OCI-M1 (cell line): ENCODE results near the gene CHSY3.

Experiments
- DNase-seq: peaks from one replicate; lab custom pipeline; 2025; lab: John Stamatoyannopoulos, UW

The CHSY3 gene

GRCh38 chr5:129904102-129904666, at the start of gene CHSY3:
Gene CHSY3, plus strand, starts transcription at chr5:129904465.
- peak; percentile 80 for DNase-seq

- no peak for DNase-seq
Observed at GRCh38 chr5:129856325-129856724, 47.9 kb upstream of the CHSY3 start.

- peak; percentile 49 for DNase-seq
Observed at GRCh38 chr5:129857116-129857515, 47.1 kb upstream of the CHSY3 start.

GRCh38 chr5:129858131-129858675, 46.1 kb upstream of the CHSY3 start:
- no peak for DNase-seq

GRCh38 chr5:129884322-129884721, 19.9 kb upstream of the CHSY3 start:
- DNase-seq: no peak

GRCh38 chr5:129899454-129899853, 4.8 kb upstream of the CHSY3 start:
- DNase-seq: peak; percentile 60

GRCh38 chr5:129902816-129903215, 1.4 kb upstream of the CHSY3 start:
- no peak for DNase-seq

GRCh38 chr5:129903466-129904101, 681 bp upstream of the CHSY3 start:
- peak; percentile 64 for DNase-seq

- peak; percentile 70 for DNase-seq
Observed at GRCh38 chr5:129904667-129905472, 605 bp downstream of the CHSY3 start.

- DNase-seq: peak; percentile 50
Observed at GRCh38 chr5:129905473-129906176, 1.4 kb downstream of the CHSY3 start.

GRCh38 chr5:129906177-129906887, 2.1 kb downstream of the CHSY3 start:
- DNase-seq: peak; percentile 63

GRCh38 chr5:129909225-129909624, 5.0 kb downstream of the CHSY3 start:
- peak; percentile 45 for DNase-seq

- DNase-seq: peak; percentile 51
Observed at GRCh38 chr5:129912601-129913255, 8.5 kb downstream of the CHSY3 start.

GRCh38 chr5:129915415-129915814, 11.2 kb downstream of the CHSY3 start:
- peak; percentile 66 for DNase-seq

- no peak for DNase-seq
Observed at GRCh38 chr5:129917224-129917623, 13.0 kb downstream of the CHSY3 start.

- no peak for DNase-seq
Observed at GRCh38 chr5:129921204-129921603, 16.9 kb downstream of the CHSY3 start.

GRCh38 chr5:129930221-129930620, 26.0 kb downstream of the CHSY3 start:
- DNase-seq: no peak

- DNase-seq: no peak
Observed at GRCh38 chr5:129935626-129936025, 31.4 kb downstream of the CHSY3 start.

GRCh38 chr5:129938077-129938476, 33.8 kb downstream of the CHSY3 start:
- DNase-seq: no peak

- DNase-seq: peak; percentile 42
Observed at GRCh38 chr5:129943936-129944335, 39.7 kb downstream of the CHSY3 start.

- DNase-seq: no peak
Observed at GRCh38 chr5:129945028-129945427, 40.8 kb downstream of the CHSY3 start.
